Measurements from ENCODE around the gene POMGNT2.

POMGNT2 gene

DNA sequence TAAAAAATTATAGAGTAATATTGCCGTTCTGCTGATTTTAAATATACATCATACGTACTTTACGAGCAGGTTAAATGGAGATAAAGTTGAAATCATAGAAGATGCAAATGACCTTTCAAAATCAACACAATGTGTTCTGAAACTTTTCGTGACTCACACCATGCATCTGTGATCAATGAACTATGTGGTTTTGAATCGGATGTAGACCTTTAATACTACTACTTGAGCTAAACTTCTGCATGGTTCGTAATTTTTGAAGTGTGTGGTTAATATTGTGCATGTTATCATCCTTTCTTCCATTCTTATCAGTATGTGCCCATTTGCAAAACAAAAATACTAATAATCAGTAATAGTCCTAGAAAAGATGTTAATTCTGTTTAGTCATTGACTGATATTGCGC is 67.9 kb downstream of the POMGNT2 start:
- H3K9me3 ChIP-seq (ENCODE audit: low read length) = no peaks in the 10 kb centered on the region
- H3K27ac ChIP-seq (ENCODE audit: low read depth, low read length, poor library complexity, severe bottlenecking) = no peak overlapping the region
- no peaks in the 10 kb centered on the region for H3K4me1 ChIP-seq (ENCODE audit: insufficient read depth, low read length, severe bottlenecking)
- no peaks in the 10 kb centered on the region for H3K36me3 ChIP-seq (ENCODE audit: insufficient read depth, low read length)
- no peaks in the 10 kb centered on the region for H3F3A ChIP-seq (ENCODE audit: insufficient read depth, low read length)
- TF ChIP-seq, protein P1, sequence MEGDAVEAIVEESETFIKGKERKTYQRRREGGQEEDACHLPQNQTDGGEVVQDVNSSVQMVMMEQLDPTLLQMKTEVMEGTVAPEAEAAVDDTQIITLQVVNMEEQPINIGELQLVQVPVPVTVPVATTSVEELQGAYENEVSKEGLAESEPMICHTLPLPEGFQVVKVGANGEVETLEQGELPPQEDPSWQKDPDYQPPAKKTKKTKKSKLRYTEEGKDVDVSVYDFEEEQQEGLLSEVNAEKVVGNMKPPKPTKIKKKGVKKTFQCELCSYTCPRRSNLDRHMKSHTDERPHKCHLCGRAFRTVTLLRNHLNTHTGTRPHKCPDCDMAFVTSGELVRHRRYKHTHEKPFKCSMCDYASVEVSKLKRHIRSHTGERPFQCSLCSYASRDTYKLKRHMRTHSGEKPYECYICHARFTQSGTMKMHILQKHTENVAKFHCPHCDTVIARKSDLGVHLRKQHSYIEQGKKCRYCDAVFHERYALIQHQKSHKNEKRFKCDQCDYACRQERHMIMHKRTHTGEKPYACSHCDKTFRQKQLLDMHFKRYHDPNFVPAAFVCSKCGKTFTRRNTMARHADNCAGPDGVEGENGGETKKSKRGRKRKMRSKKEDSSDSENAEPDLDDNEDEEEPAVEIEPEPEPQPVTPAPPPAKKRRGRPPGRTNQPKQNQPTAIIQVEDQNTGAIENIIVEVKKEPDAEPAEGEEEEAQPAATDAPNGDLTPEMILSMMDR (IDR thresholded peaks at IDR 0.05; ENCODE audit: low read length) = no peak
- TF ChIP-seq EZH2 (IDR thresholded peaks at IDR 0.05; ENCODE audit: borderline replicate concordance, low read length) = no peak
- H3K4me2 ChIP-seq (ENCODE audit: low read length) = no peak overlapping the region
- H3K79me2 ChIP-seq (ENCODE audit: insufficient read depth, low read length) = no peaks in the 10 kb centered on the region
- no peak overlapping the region for H2AFZ ChIP-seq (ENCODE audit: low read length)
- H3K4me3 ChIP-seq (ENCODE audit: low read depth, low read length, poor library complexity, severe bottlenecking) = no peak overlapping the region
- no peaks in the 10 kb centered on the region for H4K20me1 ChIP-seq (ENCODE audit: insufficient read depth, low read length)
- no peaks in the 10 kb centered on the region for H3K27me3 ChIP-seq (ENCODE audit: insufficient read depth, low read length)
- no peak overlapping the region for H3K9ac ChIP-seq (ENCODE audit: low read length)
- no peaks in the 10 kb centered on the region for H3K9me2 ChIP-seq (ENCODE audit: low read depth, low read length)

DNA sequence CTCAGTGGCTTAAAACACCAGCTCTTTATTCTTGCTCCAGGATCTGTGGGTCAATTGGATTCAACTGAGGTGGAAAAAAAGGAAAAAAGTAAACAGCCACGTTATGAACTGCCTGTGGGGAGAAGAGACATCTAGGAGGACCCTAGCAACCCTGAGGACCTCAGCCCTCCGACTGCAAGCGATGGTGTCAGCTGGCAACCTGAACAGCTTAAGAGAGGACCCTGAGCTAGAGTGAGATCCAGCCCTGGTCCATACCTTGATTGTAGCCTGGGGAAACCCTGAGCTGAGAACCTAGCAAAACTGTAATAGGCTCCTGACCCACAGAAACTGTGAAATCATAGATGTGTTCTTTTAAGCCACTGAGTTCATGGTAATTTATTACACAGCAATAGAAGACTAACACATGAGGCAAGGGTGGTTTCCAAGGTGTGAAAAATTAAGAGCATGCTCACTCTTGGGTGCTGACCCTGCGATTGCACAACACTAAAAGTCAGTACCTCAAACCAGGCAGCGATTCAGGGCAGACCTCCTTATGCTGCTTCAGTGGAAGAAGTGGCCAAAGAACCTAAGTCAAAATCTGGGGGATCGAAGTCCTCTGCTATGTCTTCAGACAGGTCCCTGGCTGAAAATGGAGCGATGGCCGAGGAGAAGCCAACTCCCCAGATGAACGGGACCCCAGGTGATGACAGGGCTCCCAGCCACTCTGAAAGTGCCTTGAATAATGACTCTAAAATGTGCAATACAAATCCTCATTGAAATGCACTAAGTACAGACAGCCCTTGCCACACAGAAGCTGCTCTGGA is 69.1 kb downstream of the POMGNT2 start:
- Histone ChIP-seq H4K20me1 (ENCODE audit: insufficient read depth, low read length) (no peaks in the 10 kb centered on the region), H2AFZ (ENCODE audit: low read length) (no peak overlapping the region), H3K4me2 (ENCODE audit: low read length) (no peak overlapping the region), H3K36me3 (ENCODE audit: insufficient read depth, low read length) (no peaks in the 10 kb centered on the region), H3K4me3 (ENCODE audit: low read depth, low read length, poor library complexity, severe bottlenecking) (no peak overlapping the region), H3K4me1 (ENCODE audit: insufficient read depth, low read length, severe bottlenecking) (no peaks in the 10 kb centered on the region), H3K27ac (ENCODE audit: low read depth, low read length, poor library complexity, severe bottlenecking) (no peak overlapping the region), H3K9ac (ENCODE audit: low read length) (no peak overlapping the region), H3K79me2 (ENCODE audit: insufficient read depth, low read length) (no peaks in the 10 kb centered on the region), H3F3A (ENCODE audit: insufficient read depth, low read length) (no peaks in the 10 kb centered on the region), H3K9me3 (ENCODE audit: low read length) (no peaks in the 10 kb centered on the region), H3K27me3 (ENCODE audit: insufficient read depth, low read length) (no peaks in the 10 kb centered on the region), H3K9me2 (ENCODE audit: low read depth, low read length) (no peaks in the 10 kb centered on the region)
- TF ChIP-seq, protein P1 (IDR thresholded peaks at IDR 0.05; ENCODE audit: low read length) = no peak
- TF ChIP-seq EZH2 (IDR thresholded peaks at IDR 0.05; ENCODE audit: borderline replicate concordance, low read length) = no peak

DNA sequence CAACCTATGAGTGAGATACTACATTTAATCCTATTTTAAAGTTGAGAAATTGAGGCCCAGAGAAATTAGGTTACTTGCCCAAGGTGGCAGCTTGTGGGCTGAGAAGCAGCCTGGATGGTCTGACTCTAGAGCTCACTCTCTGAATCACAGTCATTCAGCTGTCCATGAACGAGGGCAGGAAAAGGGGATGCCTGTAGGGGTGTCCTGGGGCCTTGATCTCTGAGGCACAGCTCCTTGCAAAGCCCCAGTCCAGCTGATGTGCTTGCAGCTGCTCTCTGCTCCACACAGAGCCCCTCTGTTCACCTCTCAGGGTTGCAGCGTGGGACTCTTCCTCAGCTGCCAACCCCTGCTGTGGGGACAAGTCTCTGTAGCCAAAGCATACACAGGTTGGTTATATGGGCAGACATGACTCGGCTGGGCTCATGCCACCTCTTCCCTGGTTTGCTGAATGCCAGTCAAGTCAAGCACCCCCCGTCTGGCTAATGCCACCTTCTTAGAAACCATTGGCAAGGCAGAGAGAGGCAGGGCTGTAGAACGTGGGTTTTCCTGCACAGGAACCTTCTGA is 70.0 kb downstream of the POMGNT2 start:
- no peak overlapping the region for H3K9ac ChIP-seq (ENCODE audit: low read length)
- no peak overlapping the region for H3K4me2 ChIP-seq (ENCODE audit: low read length)
- no peak overlapping the region for H2AFZ ChIP-seq (ENCODE audit: low read length)
- H4K20me1 ChIP-seq (ENCODE audit: insufficient read depth, low read length) = no peaks in the 10 kb centered on the region
- no peaks in the 10 kb centered on the region for H3K9me3 ChIP-seq (ENCODE audit: low read length)
- no peaks in the 10 kb centered on the region for H3F3A ChIP-seq (ENCODE audit: insufficient read depth, low read length)
- TF ChIP-seq, protein P1 (IDR thresholded peaks at IDR 0.05; ENCODE audit: low read length) = no peak
- no peak for TF ChIP-seq EZH2 (IDR thresholded peaks at IDR 0.05; ENCODE audit: borderline replicate concordance, low read length)
- no peaks in the 10 kb centered on the region for H3K36me3 ChIP-seq (ENCODE audit: insufficient read depth, low read length)
- H3K27me3 ChIP-seq (ENCODE audit: insufficient read depth, low read length) = no peaks in the 10 kb centered on the region
- no peaks in the 10 kb centered on the region for H3K9me2 ChIP-seq (ENCODE audit: low read depth, low read length)
- no peaks in the 10 kb centered on the region for H3K4me1 ChIP-seq (ENCODE audit: insufficient read depth, low read length, severe bottlenecking)
- H3K79me2 ChIP-seq (ENCODE audit: insufficient read depth, low read length) = no peaks in the 10 kb centered on the region
- H3K27ac ChIP-seq (ENCODE audit: low read depth, low read length, poor library complexity, severe bottlenecking) = no peak overlapping the region
- no peak overlapping the region for H3K4me3 ChIP-seq (ENCODE audit: low read depth, low read length, poor library complexity, severe bottlenecking)
